Testis (tissue), 3 donors: ENCODE data around the gene AP5S1. TPM values are rescaled to one million over a fixed set of nuclear protein-coding genes. Genes with fewer than 3 reads are reported as not detected.
"Not testable (repeated sequence)": the region's sequence is repeated elsewhere in the genome, so short reads cannot be mapped to it uniquely, and the experiment has no call there.

ENCODE experiments used
- DNase-seq: peaks from one replicate; pipeline ENCODE4 v3.0.0-alpha.2; 2019
- H3K27ac ChIP-seq, 2 donors: fragments of 200-600 bp; sonication (generic); one replicate each; pipeline ENCODE4 v1.5.1; 2019
- H3K27me3 ChIP-seq: fragments of 200-600 bp; sonication (generic); one replicate; pipeline ENCODE4 v1.5.1; 2019
- H3K36me3 ChIP-seq: fragments of 200-600 bp; sonication (generic); one replicate; pipeline ENCODE4 v1.5.1; 2017; ENCODE audit warnings: low read depth; ENCODE audit errors: missing control alignments
- H3K4me1 ChIP-seq: fragments of 200-600 bp; sonication (generic); one replicate; pipeline ENCODE4 v1.5.1; 2019
- H3K4me3 ChIP-seq, 2 donors: fragments of 200-600 bp; sonication (generic); one replicate each; pipeline ENCODE4 v1.5.1; 2017 to 2019
- H3K9me3 ChIP-seq: fragments of 200-600 bp; sonication (generic); one replicate; pipeline ENCODE4 v1.5.1; 2017
- POLR2A ChIP-seq: fragments of 450-650 bp; IDR thresholded peaks from one replicate; pipeline ENCODE4 v1.6.1; 2017; ENCODE audit warnings: antibody characterized with exemption, mild to moderate bottlenecking, moderate library complexity
- WGBS, 2 donors: methylation state at CpG; one replicate each; pipeline ENCODE4 v1.1.5; 2018; 5-methylcytosine and 5-hydroxymethylcytosine counted together
- intact Hi-C: fragments of 100-400 bp; cut with DNase I; formaldehyde crosslinking; loops from one replicate; pipeline ENCODE4 v1.15.1; 2023; ENCODE audit warnings: low total_unique reads
- polyA plus RNA-seq: library from polyadenylated mRNA; stranded (reverse); fragments of 350-450 nt; fragmentation: Illumina TruSeq; extraction: RNeasy Lipid Tissue Mini Kit (QIAGEN cat#74804); gene quantifications from one replicate; pipeline ENCODE4 v1.2.3, GENCODE V29; 2014; ENCODE audit warnings: low read depth, low replicate concordance; ENCODE audit not compliant: insufficient read depth
- total RNA-seq, 2 donors: library from RNA; depleted of rRNA; stranded (reverse); fragments of >200 nt; gene quantifications; one replicate each; pipeline ENCODE4 v1.2.3, GENCODE V29; 2016
- TF ChIP-seq, protein P1 (sequence below), 3 experiments: fragments of 450-650 bp in 2 of 3; fragments of 200-600 bp in 1 of 3; sonication (generic) in 1 of 3; IDR thresholded peaks; one replicate each; pipeline ENCODE4 v1.5.1; 2016 to 2019; ENCODE audit warnings: antibody characterized with exemption in 3 of 3, mild to moderate bottlenecking in 2 of 3, moderate library complexity in 1 of 3

Gene AP5S1
- total and polyA plus RNA-seq, 3 donors from 2014 or later, result 25.9 to 26.6 (median 26.0) TPM

DNA sequence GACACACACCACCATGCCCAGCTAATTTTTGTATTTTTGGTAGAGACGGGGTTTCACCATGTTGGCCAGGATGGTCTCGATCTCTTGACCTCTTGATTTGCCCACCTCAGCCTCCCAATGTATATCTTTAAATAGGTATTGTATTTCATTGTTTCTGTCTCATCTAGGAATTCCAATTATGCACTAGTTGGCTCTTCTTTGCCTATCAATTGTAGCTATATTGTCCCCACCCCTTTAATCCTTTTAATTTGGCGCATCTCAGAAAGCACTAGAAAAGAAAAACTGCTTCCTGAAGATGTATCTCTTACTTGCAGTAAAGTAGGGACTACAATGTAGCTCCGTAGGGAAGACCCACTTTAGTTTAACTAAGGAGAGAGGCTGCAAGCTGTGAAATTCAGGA, 15.8 kb downstream of the AP5S1 start:
- intact Hi-C loops, result no loop called here
- no peak overlapping the region for H3K4me3 ChIP-seq
- WGBS, 2 donors, result 95% methylated on average over 4 of the region's 4 CpGs
- no peak overlapping the region for H3K27ac ChIP-seq
- no peaks in the 10 kb centered on the region for H3K9me3 ChIP-seq
- DNase-seq, result no peak
- H3K4me1 ChIP-seq, result no peaks in the 10 kb centered on the region
- no peak for TF ChIP-seq POLR2A
- TF ChIP-seq, protein P1, sequence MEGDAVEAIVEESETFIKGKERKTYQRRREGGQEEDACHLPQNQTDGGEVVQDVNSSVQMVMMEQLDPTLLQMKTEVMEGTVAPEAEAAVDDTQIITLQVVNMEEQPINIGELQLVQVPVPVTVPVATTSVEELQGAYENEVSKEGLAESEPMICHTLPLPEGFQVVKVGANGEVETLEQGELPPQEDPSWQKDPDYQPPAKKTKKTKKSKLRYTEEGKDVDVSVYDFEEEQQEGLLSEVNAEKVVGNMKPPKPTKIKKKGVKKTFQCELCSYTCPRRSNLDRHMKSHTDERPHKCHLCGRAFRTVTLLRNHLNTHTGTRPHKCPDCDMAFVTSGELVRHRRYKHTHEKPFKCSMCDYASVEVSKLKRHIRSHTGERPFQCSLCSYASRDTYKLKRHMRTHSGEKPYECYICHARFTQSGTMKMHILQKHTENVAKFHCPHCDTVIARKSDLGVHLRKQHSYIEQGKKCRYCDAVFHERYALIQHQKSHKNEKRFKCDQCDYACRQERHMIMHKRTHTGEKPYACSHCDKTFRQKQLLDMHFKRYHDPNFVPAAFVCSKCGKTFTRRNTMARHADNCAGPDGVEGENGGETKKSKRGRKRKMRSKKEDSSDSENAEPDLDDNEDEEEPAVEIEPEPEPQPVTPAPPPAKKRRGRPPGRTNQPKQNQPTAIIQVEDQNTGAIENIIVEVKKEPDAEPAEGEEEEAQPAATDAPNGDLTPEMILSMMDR (IDR thresholded peaks at IDR 0.05), result no peak
- no peaks in the 10 kb centered on the region for H3K27me3 ChIP-seq
- no peaks in the 10 kb centered on the region for H3K36me3 ChIP-seq

DNA sequence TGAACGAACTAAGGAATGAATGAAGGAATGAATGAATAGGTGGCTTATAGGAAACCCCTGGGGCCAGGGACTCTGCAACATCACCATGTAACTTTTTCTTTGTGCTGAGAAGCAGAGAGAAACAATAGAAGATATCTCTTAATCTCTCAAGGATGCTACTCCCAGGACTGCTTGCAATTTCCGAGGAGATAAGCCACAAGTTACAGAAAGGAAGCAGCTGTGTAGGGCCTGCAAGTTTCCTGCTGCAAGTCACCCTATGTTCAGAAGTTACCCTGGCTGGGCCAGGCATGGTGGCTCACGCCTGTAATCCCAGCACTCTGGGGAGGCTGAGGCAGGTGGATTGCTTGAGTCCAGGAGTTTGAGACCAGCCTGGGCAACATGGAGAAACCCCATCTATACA, 19.0 kb downstream of the AP5S1 start:
- TF ChIP-seq POLR2A, result no peak
- TF ChIP-seq, protein P1 (IDR thresholded peaks at IDR 0.05), result no peak
- H3K4me1 ChIP-seq, result no peaks in the 10 kb centered on the region
- intact Hi-C loops, result no loop called here
- no peak overlapping the region for H3K27ac ChIP-seq
- no peak for DNase-seq
- H3K36me3 ChIP-seq, result no peaks in the 10 kb centered on the region
- H3K4me3 ChIP-seq, result no peak overlapping the region
- 55 to 59% methylated on average over 3 of the region's 3 CpGs for WGBS, 2 donors
- H3K27me3 ChIP-seq, result no peaks in the 10 kb centered on the region
- H3K9me3 ChIP-seq, result no peaks in the 10 kb centered on the region

DNA sequence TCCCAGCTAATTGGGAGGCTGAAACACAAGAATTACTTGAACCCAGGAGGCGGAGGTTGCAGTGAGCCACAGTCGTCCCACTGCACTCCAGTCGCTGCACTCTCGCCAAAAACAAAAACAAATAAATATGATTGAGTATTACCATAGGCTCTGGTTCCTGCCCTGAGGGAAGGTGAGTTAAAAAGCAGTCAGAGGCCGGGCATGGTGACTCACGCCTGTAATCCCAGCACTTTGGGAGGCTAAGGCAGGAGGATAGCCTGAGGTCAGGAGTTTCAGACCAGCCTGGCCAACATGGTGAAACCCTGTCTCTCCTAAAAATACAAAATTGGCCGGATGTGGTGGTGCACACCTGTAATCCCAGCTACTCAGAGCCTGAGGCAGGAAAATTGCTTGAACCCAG, 19.9 kb downstream of the AP5S1 start:
- intact Hi-C loops, H3K9me3 ChIP-seq, H3K36me3 ChIP-seq, DNase-seq, H3K27ac ChIP-seq, H3K4me1 ChIP-seq, H3K4me3 ChIP-seq, H3K27me3 ChIP-seq: not testable (repeated sequence)
- 90 to 97% methylated on average over 7 of the region's 7 CpGs for WGBS, 2 donors

DNA sequence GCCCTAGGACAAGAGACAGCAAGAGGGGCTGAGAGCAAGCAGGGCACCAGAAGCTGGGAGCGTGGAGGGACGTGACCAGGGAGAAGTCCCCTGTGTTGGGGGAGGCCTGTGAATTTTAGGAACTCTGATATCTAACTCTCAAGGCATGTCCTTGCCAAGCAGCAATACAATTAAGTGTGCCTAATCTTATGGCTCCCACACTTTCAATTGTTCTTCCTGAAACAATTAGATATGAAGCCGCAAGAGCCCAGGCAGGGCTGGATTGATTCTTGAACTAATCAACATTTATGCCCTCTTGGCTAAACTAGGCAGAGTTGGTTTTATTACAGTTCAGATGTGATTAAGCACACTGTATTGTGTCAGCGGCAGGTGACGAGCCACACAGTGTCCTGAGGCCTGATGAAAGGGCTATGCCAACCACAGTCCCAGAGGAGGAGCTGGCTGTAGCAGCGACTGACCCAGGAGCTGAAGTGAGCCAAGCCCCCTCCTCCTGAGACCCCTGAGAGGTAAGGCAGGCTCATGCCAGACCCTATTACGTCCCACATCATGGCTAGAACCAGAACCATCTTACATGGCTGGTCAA, 22.1 kb downstream of the AP5S1 start:
- DNase-seq, result no peak
- Histone ChIP-seq H3K36me3 (no peaks in the 10 kb centered on the region), H3K27ac (no peak overlapping the region), H3K9me3 (no peaks in the 10 kb centered on the region), H3K4me1 (peaks cover 1% of the 10 kb centered on the region), H3K4me3 (no peak overlapping the region), H3K27me3 (no peaks in the 10 kb centered on the region)
- intact Hi-C loops, result no loop called here
- WGBS, 2 donors, result 76 to 77% methylated on average over 6 to 7 of the region's 7 CpGs
- TF ChIP-seq, protein P1 (IDR thresholded peaks at IDR 0.05), result no peak
- TF ChIP-seq POLR2A, result no peak

DNA sequence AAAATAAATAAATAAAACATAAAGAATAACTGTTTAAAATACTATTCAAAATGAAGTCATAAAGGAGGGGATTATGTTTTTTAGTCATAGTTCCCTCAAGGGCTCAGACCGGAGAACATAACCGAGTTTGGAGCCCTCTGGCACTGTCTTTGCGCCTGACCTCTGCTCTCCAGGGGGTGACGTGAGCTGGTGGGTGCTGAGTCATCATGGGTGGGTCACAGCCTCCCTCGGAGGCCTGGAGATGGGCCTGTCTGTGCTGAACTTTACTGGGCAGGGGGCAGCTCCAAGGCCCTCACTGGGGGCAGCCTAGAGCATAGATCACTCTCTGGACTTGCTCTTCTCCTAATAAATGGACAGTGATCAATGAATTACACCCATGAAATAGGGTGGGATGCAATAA, 23.1 kb downstream of the AP5S1 start:
- H3K27ac ChIP-seq, result no peak overlapping the region
- no peaks in the 10 kb centered on the region for H3K9me3 ChIP-seq
- intact Hi-C loops, result no loop called here
- TF ChIP-seq POLR2A, result no peak
- TF ChIP-seq, protein P1 (IDR thresholded peaks at IDR 0.05), result no peak
- 56 to 69% methylated on average over 5 of the region's 5 CpGs for WGBS, 2 donors
- DNase-seq, result no peak
- H3K36me3 ChIP-seq, result no peaks in the 10 kb centered on the region
- no peak overlapping the region for H3K4me3 ChIP-seq
- H3K4me1 ChIP-seq, result peaks cover 6% of the 10 kb centered on the region
- H3K27me3 ChIP-seq, result no peaks in the 10 kb centered on the region

DNA sequence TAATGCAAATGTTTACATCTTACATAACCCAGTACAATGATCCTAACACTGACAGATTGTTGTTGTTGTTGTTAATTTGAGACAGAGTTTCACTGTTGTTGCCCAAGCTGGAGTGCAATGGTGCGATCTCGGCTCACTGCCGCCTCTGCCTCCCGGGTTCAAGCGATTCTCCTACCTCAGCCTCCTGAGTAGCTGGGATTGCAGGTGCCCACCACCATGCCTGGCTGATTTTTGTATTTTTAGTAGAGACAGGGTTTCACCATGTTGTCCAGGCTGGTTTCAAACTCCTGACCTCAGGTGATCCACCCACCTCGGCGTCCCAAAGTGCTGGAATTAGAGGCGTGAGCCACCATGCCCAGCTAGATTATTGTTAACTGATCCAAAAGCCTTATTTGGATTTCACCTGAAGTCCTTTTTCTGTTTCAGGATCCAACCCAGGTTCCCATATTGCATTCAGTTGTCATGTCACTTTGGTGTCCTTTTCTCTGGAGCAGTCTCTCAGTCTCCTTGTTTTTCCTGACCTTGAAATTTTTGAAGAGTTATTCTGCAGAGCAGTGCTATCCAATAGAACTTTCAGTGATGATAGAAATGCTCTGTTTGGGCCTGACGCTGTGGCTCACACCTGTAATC, 23.8 kb downstream of the AP5S1 start:
- H3K27ac ChIP-seq, H3K4me3 ChIP-seq, H3K27me3 ChIP-seq, H3K4me1 ChIP-seq, intact Hi-C loops, H3K36me3 ChIP-seq, H3K9me3 ChIP-seq, DNase-seq: not testable (repeated sequence)
- 91 to 92% methylated on average over 9 of the region's 9 CpGs for WGBS, 2 donors
